ENCODE results near the gene GNGT1. TPM values are rescaled to one million over a fixed set of nuclear protein-coding genes. Genes with fewer than 3 reads are reported as not detected.

The GNGT1 gene
- polyA plus RNA-seq, 1 of the 3 experiments (the other 2 are of a cell fraction), result 0.15 TPM

DNA sequence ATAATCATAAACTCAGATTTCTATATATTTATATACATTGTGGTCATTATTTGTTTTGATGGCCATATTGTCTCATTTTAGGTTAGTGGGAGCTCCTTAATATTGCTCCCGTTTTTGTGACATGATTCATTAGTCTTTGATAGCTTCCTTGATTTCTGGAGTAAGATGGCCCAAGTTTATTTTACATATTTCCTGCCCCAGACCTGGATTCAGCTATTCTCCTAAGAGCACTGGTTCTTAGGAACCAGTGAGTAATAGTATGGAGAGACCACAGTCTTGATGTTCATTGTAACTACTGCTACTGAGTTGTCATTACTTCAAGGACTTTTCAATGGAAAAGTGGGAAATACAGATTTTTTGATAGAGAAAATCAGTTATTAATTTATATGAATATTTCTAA lies 21.8 kb upstream of the GNGT1 start (continued):
- TF ChIP-seq CTCF (IDR thresholded peaks at IDR 0.05) (no peak), GATA2 (CRISPR knock-in tag; IDR thresholded peaks at IDR 0.05) (no peak), POLR2AphosphoS5 (IDR thresholded peaks at IDR 0.05; ENCODE audit: low read depth, low read length) (no peak), SMC3 (IDR thresholded peaks at IDR 0.05; ENCODE audit: low read depth, low read length) (no peak), FOXJ3 (CRISPR knock-in tag; IDR thresholded peaks at IDR 0.05) (no peak), JUND (IDR thresholded peaks at IDR 0.05) (no peak), SIN3A (IDR thresholded peaks at IDR 0.05; ENCODE audit: borderline replicate concordance, low read depth, low read length) (no peak)
- TF ChIP-seq, protein P1, sequence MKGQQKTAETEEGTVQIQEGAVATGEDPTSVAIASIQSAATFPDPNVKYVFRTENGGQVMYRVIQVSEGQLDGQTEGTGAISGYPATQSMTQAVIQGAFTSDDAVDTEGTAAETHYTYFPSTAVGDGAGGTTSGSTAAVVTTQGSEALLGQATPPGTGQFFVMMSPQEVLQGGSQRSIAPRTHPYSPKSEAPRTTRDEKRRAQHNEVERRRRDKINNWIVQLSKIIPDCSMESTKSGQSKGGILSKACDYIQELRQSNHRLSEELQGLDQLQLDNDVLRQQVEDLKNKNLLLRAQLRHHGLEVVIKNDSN (IDR thresholded peaks at IDR 0.05; ENCODE audit: borderline replicate concordance, low read depth), result no peak

DNA sequence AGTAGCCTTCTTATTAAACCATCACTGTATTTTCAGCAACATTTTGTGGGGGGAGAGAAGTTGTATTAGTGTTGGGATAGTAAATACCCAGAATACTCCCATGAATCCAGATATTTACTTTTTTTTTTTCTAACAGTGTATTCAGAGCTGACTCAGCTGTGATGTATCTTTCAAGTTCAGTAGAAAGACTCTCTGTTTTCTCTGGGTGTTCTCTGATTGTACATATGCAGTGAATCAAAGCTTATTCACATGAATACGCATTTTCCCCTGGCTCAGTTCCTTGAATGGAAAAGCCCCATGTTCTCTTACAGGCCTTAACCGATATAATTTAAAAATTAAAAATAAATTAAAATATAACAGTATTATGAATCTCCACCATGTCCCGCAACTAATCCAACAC lies 17.1 kb upstream of the GNGT1 start:
- CTCF ChIA-PET, result interaction anchor here (0.8 to 5.8 kb wide), 16 partner anchors 12 to 1588 kb away, joined by 3 to 38 read pairs (median 5); partner anchors contain the start of gene GNG11
- Histone ChIP-seq H3K9me2 (0 out of 2 replicates have a peak, but pooled peaks cover 3% of the 10 kb centered on the region), H3K36me3 (replicated peaks in 1 of 2; ENCODE audit: control insufficient read depth in 1 of 2, insufficient read depth in 2 of 2, low read length in 1 of 2) (peaks cover 0 to 9% of the 10 kb centered on the region in 2 experiments), H3K4me2 (peak overlapping the region; percentile 96; the same call in 1 of the 2 replicates), H3K9ac (no peak overlapping the region), H4K20me1 (ENCODE audit: insufficient read depth) (no peaks in the 10 kb centered on the region), H3K79me2 (ENCODE audit: insufficient read depth) (no peaks in the 10 kb centered on the region), H3K27me3 (ENCODE audit: insufficient read depth) (no peaks in the 10 kb centered on the region), H3K4me1 (ENCODE audit: control insufficient read depth in 1 of 2, insufficient read depth in 2 of 2, low read depth in 1 of 2, low read length in 1 of 2) (peaks cover 0 to 9% of the 10 kb centered on the region in 2 experiments; a peak in 2 of 4 replicates), H3K4me3 (ENCODE audit: low read depth in 2 of 2, low read length in 1 of 2) (no peak overlapping the region; a peak in 1 of 4 replicates), H3K27ac (ENCODE audit: low read depth in 2 of 2, low read length in 1 of 2) (peak overlapping the region in 1 of 2 experiments; percentile 53; a peak in 1 of 4 replicates), H3F3A (replicated peaks; ENCODE audit: insufficient read depth) (peaks cover 7% of the 10 kb centered on the region), H3K9me3 (no peaks in the 10 kb centered on the region), H2AFZ (ENCODE audit: low read depth) (0 out of 2 replicates have a peak overlapping the region, but pooled peaks have one; percentile 4)
- POLR2A ChIA-PET, result no interaction called here
- 51% methylated on average over 3 of the region's 3 CpGs for WGBS (ENCODE audit: low lambda C conversion rate)
- peak; percentile 67 for TF ChIP-seq JUND (IDR thresholded peaks at IDR 0.05)
- peak; percentile 50 for TF ChIP-seq TCF12 (IDR thresholded peaks at IDR 0.05)
- no peak for TF ChIP-seq CHD2 (IDR thresholded peaks at IDR 0.05; ENCODE audit: low read length, partially characterized antibody)
- peak; percentile 66 for TF ChIP-seq FOSL2 (IDR thresholded peaks at IDR 0.05; ENCODE audit: borderline replicate concordance, low read depth)
- TF ChIP-seq NFIC (IDR thresholded peaks at IDR 0.05; ENCODE audit: borderline replicate concordance), result peak; percentile 29; the same call in 1 of the 2 replicates
- TF ChIP-seq TEAD4 (IDR thresholded peaks at IDR 0.05; ENCODE audit: borderline replicate concordance, insufficient read depth), result peak; percentile 17; the same call in 1 of the 2 replicates
- TF ChIP-seq, protein P2, sequence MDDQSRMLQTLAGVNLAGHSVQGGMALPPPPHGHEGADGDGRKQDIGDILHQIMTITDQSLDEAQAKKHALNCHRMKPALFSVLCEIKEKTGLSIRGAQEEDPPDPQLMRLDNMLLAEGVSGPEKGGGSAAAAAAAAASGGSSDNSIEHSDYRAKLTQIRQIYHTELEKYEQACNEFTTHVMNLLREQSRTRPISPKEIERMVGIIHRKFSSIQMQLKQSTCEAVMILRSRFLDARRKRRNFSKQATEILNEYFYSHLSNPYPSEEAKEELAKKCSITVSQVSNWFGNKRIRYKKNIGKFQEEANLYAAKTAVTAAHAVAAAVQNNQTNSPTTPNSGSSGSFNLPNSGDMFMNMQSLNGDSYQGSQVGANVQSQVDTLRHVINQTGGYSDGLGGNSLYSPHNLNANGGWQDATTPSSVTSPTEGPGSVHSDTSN (IDR thresholded peaks at IDR 0.05), result peak; percentile 61
- TF ChIP-seq TAF1 (IDR thresholded peaks at IDR 0.05; ENCODE audit: borderline replicate concordance, low read depth, low read length), result no peak
- DNase-seq, result no peak

All from SK-N-SH (cell line).